Heart right ventricle (tissue), 16 donors: ENCODE measurements around the gene POLD3. TPM values are rescaled to one million over a fixed set of nuclear protein-coding genes. Genes with fewer than 3 reads are reported as not detected.

Experiments used
- ATAC-seq, 8 donors: fragments of 200-7000 bp; cut with Tn5 transposase; one replicate each; pipeline ENCODE4 v1.9.1; 2020; ENCODE audit warnings: mild to moderate bottlenecking in 8 of 8, moderate library complexity in 8 of 8, moderate number of reproducible peaks in 1 of 8
- DNase-seq, 2 donors: peaks; one replicate each; pipeline ENCODE4 v3.0.0-alpha.2; 2020
- H3K27ac ChIP-seq, 10 donors: fragments of 200-600 bp; sonication (generic) in 2 of 10; one replicate each; pipeline versions ENCODE4 v1.5.0 to v1.8.0; 2020 to 2022; ENCODE audit warnings: mild to moderate bottlenecking in 3 of 10
- H3K27me3 ChIP-seq, 7 donors: fragments of 200-600 bp; one replicate each; pipeline ENCODE4 v1.8.0; 2021 to 2022; ENCODE audit warnings: mild to moderate bottlenecking in 2 of 7
- H3K36me3 ChIP-seq, 9 donors: fragments of 200-600 bp; sonication (generic) in 1 of 9; one replicate each; pipeline versions ENCODE4 v1.5.0 to v1.8.0; 2020 to 2022; ENCODE audit warnings: mild to moderate bottlenecking in 2 of 9
- H3K4me1 ChIP-seq, 9 donors: fragments of 200-600 bp; sonication (generic) in 1 of 9; one replicate each; pipeline versions ENCODE4 v1.5.0 to v1.8.0; 2020 to 2022; ENCODE audit warnings: mild to moderate bottlenecking in 4 of 9
- H3K4me3 ChIP-seq, 10 donors: fragments of 200-600 bp; sonication (generic) in 2 of 10; one replicate each; pipeline versions ENCODE4 v1.5.0 to v1.8.0; 2020 to 2022; ENCODE audit warnings: mild to moderate bottlenecking in 7 of 10, moderate library complexity in 2 of 10
- H3K9me3 ChIP-seq, 11 donors: fragments of 200-600 bp in 10 of 11; sonication (generic) in 2 of 11; one replicate each; pipeline versions ENCODE4 v1.5.0 to v1.8.0; 2013 to 2022; ENCODE audit warnings: mild to moderate bottlenecking in 2 of 11, control low read depth in 1 of 11, moderate library complexity in 1 of 11
- whole genome bisulfite sequencing, 2 donors: extraction: QIAGEN DNeasy Blood & Tissue Kit; methylation state at CpG; one replicate each; pipeline ENCODE4 v1.1.7; 2013; ENCODE audit warnings: inconsistent platforms in 1 of 2; 5-methylcytosine and 5-hydroxymethylcytosine counted together
- intact Hi-C, 10 donors: fragments of 100-400 bp; cut with DNase I; formaldehyde crosslinking; loops; one replicate each; pipeline versions ENCODE4 v1.11.1 to v1.14.2; 2022
- polyA plus RNA-seq, 2 donors: library from polyadenylated mRNA; stranded (reverse); fragments of 200-250 nt; gene quantifications; one replicate each; pipeline ENCODE4 v1.2.3, GENCODE V29; 2013
- total RNA-seq, 10 donors: library from RNA; stranded (reverse); fragmentation: NEBNext Ultra II Directional in 3 of 10; extraction: Animal tissue kit (Norgen Biotek cat#: 25700) in 3 of 10; gene quantifications; one replicate each; pipeline versions ENCODE4 v1.2.1 to v1.2.4, GENCODE V29; 2021 to 2023
- TF ChIP-seq, protein P1 (sequence below), 9 donors: fragments of 200-600 bp; sonication (generic) in 2 of 9; IDR thresholded peaks; one replicate each; pipeline versions ENCODE4 v1.5.0 to v1.8.0; 2021 to 2022; ENCODE audit warnings: antibody characterized with exemption in 9 of 9, mild to moderate bottlenecking in 5 of 9, moderate library complexity in 1 of 9
- donor health status: Arrhythmogenic right ventricular cardiomyopathy.
- donor health status: ischemic (EF 13 %, LVEDD 7.1; RV severe dilation, severe dysfunction).
- donor health status: healthy with polysubstance abuse.
- donor health status: DM: no; HTN: yes; CAD: no.
- donor health status: DM: no; HTN: no; CAD: no.
- donor health status: ischemic (EF 25% LVEDD 6.9; RV normal size, moderate dysfunction).
- donor health status: ischemic (EF 25% LVEDD 5.7; RV mildly dilated, moderate dysfunction).
- donor health status: healthy.
- donor health status: DM: yes; HTN: yes; CAD: no.
- donor health status: Ischemic cardiomyopathy.
- donor health status: ischemic (EF 35%, LVEDD 5.7; RV mildly dilated, moderate dysfunction).
- donor health status: nonischemic (EF 11% LVEDD 7.7; RV severe dilation, severe dysfunction).
- donor health status: DM: yes; HTN: yes; CAD: no.
- donor health status: PGD.
- donor health status: ischemic (EF 29% LVEDD 5.4; RV normal size, mild dysfunction).
- donor health status: nonischemic (EF 23%, LVEDD 6.1; RV moderate dilation, normal function).

POLD3 gene
- total and polyA plus RNA-seq, 12 donors = 4.7 to 8.8 (median 7.9) TPM

DNA sequence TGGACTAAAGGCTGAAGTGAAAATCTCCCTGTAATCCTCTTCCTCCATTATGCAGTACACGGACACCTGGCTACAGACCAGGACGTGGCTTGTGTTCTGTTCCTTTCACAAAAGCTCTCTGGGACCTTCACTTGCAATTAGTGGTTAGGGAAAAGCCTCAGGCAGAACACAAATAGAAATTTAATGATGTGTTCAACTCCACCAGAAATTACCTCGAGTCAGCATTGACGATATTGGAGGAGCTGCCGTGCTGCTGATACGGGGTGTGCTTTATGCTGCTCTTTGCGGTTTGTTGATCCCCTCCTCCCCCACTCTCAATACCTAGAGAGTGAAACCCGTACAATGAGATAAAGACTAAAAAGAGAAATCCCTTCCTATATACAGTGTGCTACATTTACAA is 48.9 kb downstream of the POLD3 start:
- H3K27ac ChIP-seq = no peak overlapping the region
- H3K36me3 ChIP-seq = peaks cover 0 to 84% (median 12%) of the 10 kb centered on the region in 9 donors
- DNase-seq = no peak
- TF ChIP-seq, protein P1, sequence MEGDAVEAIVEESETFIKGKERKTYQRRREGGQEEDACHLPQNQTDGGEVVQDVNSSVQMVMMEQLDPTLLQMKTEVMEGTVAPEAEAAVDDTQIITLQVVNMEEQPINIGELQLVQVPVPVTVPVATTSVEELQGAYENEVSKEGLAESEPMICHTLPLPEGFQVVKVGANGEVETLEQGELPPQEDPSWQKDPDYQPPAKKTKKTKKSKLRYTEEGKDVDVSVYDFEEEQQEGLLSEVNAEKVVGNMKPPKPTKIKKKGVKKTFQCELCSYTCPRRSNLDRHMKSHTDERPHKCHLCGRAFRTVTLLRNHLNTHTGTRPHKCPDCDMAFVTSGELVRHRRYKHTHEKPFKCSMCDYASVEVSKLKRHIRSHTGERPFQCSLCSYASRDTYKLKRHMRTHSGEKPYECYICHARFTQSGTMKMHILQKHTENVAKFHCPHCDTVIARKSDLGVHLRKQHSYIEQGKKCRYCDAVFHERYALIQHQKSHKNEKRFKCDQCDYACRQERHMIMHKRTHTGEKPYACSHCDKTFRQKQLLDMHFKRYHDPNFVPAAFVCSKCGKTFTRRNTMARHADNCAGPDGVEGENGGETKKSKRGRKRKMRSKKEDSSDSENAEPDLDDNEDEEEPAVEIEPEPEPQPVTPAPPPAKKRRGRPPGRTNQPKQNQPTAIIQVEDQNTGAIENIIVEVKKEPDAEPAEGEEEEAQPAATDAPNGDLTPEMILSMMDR (IDR thresholded peaks at IDR 0.05) = no peak
- ATAC-seq = no peak
- no peak overlapping the region for H3K4me3 ChIP-seq
- no peaks in the 10 kb centered on the region for H3K9me3 ChIP-seq
- no peaks in the 10 kb centered on the region for H3K27me3 ChIP-seq
- H3K4me1 ChIP-seq = peaks cover 0 to 8% (median 0%) of the 10 kb centered on the region in 9 donors
- 80 to 87% methylated on average over 8 of the region's 8 CpGs for WGBS, 2 donors
- intact Hi-C loops = loop anchor here in 1 of 10 donors (10.0 kb wide), 1 partner anchor 84 kb away; no protein-coding TSS in a partner anchor

DNA sequence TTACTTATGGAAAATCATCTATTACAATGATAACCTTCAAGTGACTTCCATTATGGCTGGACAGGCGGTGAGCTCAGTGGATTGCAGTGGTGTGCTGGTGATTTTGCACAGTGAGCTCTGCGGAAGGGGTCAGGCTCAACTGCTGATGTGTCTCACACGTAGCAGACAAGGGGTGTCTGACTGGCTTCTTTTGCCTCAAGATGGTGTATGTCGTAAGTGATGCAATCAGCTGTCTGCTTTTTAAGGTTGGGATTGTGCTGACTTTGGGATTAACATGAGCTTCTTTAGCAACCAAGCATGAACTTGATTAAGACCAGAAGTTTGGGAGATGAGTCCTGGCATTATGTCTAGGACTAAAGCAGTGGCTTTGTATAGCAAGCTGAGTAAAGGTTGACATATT is 49.5 kb downstream of the POLD3 start:
- WGBS, 2 donors = 93 to 96% methylated on average over 4 of the region's 4 CpGs
- H3K27ac ChIP-seq = no peak overlapping the region
- TF ChIP-seq, protein P1 (IDR thresholded peaks at IDR 0.05) = no peak
- H3K27me3 ChIP-seq = no peaks in the 10 kb centered on the region
- peaks cover 0 to 81% (median 10%) of the 10 kb centered on the region in 9 donors for H3K36me3 ChIP-seq
- H3K4me3 ChIP-seq = no peak overlapping the region
- H3K9me3 ChIP-seq = no peaks in the 10 kb centered on the region
- no peak for DNase-seq
- peaks cover 0 to 4% (median 0%) of the 10 kb centered on the region in 9 donors for H3K4me1 ChIP-seq
- no peak for ATAC-seq
- intact Hi-C loops = loop anchor here in 1 of 10 donors (10.0 kb wide), 1 partner anchor 83 kb away; no protein-coding TSS in a partner anchor

DNA sequence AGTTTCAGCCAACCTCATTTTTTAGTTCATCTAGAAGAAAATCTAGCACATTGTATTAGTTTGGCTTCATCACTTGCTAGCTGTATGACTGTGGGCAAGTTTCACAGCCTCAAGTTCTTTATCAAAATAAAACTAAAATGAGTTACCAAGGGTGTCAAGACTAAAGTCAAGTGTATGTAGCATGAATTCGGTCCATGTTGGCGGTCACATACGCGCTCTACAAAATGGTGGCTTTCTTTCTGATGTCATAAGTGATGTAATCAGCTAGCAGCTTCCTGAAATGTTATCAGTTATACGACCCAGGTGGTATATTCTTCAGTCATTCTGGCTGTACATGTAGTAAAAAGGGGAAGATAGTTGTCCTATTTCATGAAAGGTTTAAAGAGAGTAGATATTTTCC is 50.5 kb downstream of the POLD3 start:
- Histone ChIP-seq H3K9me3 (no peaks in the 10 kb centered on the region), H3K27me3 (no peaks in the 10 kb centered on the region), H3K27ac (no peak overlapping the region), H3K4me1 (peaks cover 0 to 4% (median 0%) of the 10 kb centered on the region in 9 donors), H3K4me3 (no peak overlapping the region), H3K36me3 (peaks cover 0 to 81% (median 10%) of the 10 kb centered on the region in 9 donors)
- intact Hi-C loops = loop anchor here in 1 of 10 donors (10.0 kb wide), 1 partner anchor 82 kb away; no protein-coding TSS in a partner anchor
- no peak for ATAC-seq
- TF ChIP-seq, protein P1 (IDR thresholded peaks at IDR 0.05) = no peak
- DNase-seq = no peak
- WGBS, 2 donors = 95 to 97% methylated on average over 5 of the region's 5 CpGs

DNA sequence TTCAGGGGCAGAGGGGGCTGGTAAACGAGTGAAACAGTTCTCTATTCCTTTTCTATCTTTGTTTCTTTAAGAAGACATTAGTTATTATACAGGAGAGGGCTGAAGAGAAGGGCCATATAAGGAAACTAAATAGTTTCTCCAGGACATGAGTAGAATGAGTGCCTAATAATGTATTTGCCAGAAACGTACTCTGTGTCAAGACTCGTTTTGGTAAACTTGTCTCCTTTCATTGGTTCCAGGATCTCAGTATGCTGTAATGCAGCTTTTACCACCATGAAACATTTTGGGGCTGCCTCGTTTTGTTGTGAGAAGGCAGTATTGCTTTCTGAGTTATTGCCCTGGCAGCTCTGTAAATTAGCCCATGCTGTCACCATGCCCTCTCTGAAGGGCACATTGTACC is 51.7 kb downstream of the POLD3 start:
- no peaks in the 10 kb centered on the region for H3K27me3 ChIP-seq
- DNase-seq (no peak), ATAC-seq (no peak)
- H3K4me1 ChIP-seq = peaks cover 0 to 4% (median 0%) of the 10 kb centered on the region in 9 donors
- no peak overlapping the region for H3K4me3 ChIP-seq
- intact Hi-C loops = loop anchor here in 1 of 10 donors (10.0 kb wide), 1 partner anchor 81 kb away; no protein-coding TSS in a partner anchor
- H3K36me3 ChIP-seq = peaks cover 0 to 78% (median 10%) of the 10 kb centered on the region in 9 donors
- TF ChIP-seq, protein P1 (IDR thresholded peaks at IDR 0.05) = no peak
- H3K27ac ChIP-seq = no peak overlapping the region
- 79 to 87% methylated on average over 4 of the region's 4 CpGs for WGBS, 2 donors
- H3K9me3 ChIP-seq = no peaks in the 10 kb centered on the region
